Erythroblast (primary cell): Measurements from ENCODE around the gene MUC7.

Experiments
- GATA1 ChIP-seq: IDR thresholded peaks from 2 replicates; pipeline ENCODE4 v1.6.1; 2011; ENCODE audit warnings: low read depth, mild to moderate bottlenecking, control low read depth, low read length, moderate library complexity
- POLR2A ChIP-seq: IDR thresholded peaks from 2 replicates; pipeline ENCODE4 v1.6.1; 2011; ENCODE audit warnings: mild to moderate bottlenecking, low read length

DNA sequence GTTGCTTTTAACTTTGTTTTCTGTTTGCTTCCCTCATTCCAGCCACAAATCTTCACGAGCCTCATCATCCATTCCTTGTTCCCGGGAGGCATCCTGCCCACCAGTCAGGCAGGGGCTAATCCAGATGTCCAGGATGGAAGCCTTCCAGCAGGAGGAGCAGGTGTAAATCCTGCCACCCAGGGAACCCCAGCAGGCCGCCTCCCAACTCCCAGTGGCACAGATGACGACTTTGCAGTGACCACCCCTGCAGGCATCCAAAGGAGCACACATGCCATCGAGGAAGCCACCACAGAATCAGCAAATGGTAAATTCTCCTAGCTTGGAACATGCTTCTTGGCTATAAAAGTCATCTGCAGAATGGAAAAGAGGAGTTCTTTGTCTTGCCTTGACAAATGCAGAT is 59.0 kb downstream of the MUC7 start:
- no peak for TF ChIP-seq POLR2A
- no peak for TF ChIP-seq GATA1
